GM18511 (cell line): ENCODE data around the gene DDX31.

Experiments
- ATAC-seq: cut with Tn5 transposase; IDR thresholded peaks from one replicate; pipeline ENCODE4 v1.9.1; 2021; ENCODE audit warnings: mild to moderate bottlenecking, moderate library complexity; ENCODE audit not compliant: unreplicated experiment

The DDX31 gene

GRCh38 chr9:132548751-132549640 lies 120.8 kb downstream of the DDX31 start:
- ATAC-seq = no peak

GRCh38 chr9:132547976-132548730 lies 121.6 kb downstream of the DDX31 start:
- no peak for ATAC-seq

GRCh38 chr9:132547436-132547835 lies 122.3 kb downstream of the DDX31 start:
- ATAC-seq = no peak

GRCh38 chr9:132547052-132547431 lies 122.7 kb downstream of the DDX31 start:
- ATAC-seq = no peak

GRCh38 chr9:132546148-132547051 lies 123.4 kb downstream of the DDX31 start:
- ATAC-seq = no peak

GRCh38 chr9:132545578-132545977 lies 124.2 kb downstream of the DDX31 start:
- ATAC-seq = no peak

- ATAC-seq = no peak
Observed at GRCh38 chr9:132543960-132544359, 125.8 kb downstream of the DDX31 start.

GRCh38 chr9:132543251-132543650 lies 126.5 kb downstream of the DDX31 start:
- no peak for ATAC-seq
